ENCODE data around the gene PHTF2. TPM values are rescaled to one million over a fixed set of nuclear protein-coding genes. Genes with fewer than 3 reads are reported as not detected.

Gene PHTF2
- total RNA-seq, 1 donor from 2014 or later: 9.4 TPM

GRCh38 chr7:77931841-77932240, 133.3 kb downstream of the PHTF2 start:
- DNase-seq (ENCODE audit: low read depth): no peak

DNA sequence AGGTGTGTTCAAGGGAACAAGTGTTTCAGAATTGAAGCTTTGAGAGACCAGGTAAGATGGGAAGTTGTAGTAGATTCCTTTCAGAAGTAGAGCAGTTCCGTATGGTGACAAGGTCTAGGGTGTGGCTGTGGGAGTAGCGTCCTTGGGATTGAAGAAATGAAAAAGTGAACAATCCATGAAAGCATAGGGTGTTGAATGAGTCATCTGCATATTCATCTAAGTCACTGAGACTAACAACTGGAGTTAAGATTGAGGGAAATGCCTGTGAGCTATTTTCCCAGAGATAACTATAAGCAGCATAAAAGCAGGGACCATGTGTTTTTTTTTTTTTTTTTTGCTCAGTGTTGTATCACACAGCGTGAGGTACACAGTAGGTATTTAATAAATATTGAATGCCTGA, 134.8 kb downstream of the PHTF2 start:
- peak; percentile 40 for DNase-seq (ENCODE audit: low read depth)

GRCh38 chr7:77935652-77936348, 137.2 kb downstream of the PHTF2 start:
- DNase-seq (ENCODE audit: low read depth): no peak

GRCh38 chr7:77940647-77941046, 142.1 kb downstream of the PHTF2 start:
- peak; percentile 33 for DNase-seq (ENCODE audit: low read depth)

DNA sequence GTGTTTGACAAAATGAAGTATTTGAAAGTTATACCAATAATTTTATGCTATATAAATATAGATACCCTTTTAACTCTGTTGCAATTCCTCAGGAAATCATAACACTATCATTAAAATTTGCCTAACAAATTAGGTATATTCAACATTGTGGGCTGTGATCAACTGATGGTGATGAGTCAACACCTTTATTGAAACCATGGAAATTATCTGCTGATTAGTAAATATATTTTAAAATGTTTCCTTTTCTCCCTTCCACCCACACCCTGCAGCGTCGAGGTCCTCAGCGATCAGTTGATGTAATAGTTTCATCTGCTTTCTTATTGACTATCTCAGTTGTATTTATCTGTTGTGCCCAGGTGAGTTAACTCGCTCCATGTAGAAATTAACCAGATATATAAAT, 143.9 kb downstream of the PHTF2 start:
- DNase-seq (ENCODE audit: low read depth): no peak

DNA sequence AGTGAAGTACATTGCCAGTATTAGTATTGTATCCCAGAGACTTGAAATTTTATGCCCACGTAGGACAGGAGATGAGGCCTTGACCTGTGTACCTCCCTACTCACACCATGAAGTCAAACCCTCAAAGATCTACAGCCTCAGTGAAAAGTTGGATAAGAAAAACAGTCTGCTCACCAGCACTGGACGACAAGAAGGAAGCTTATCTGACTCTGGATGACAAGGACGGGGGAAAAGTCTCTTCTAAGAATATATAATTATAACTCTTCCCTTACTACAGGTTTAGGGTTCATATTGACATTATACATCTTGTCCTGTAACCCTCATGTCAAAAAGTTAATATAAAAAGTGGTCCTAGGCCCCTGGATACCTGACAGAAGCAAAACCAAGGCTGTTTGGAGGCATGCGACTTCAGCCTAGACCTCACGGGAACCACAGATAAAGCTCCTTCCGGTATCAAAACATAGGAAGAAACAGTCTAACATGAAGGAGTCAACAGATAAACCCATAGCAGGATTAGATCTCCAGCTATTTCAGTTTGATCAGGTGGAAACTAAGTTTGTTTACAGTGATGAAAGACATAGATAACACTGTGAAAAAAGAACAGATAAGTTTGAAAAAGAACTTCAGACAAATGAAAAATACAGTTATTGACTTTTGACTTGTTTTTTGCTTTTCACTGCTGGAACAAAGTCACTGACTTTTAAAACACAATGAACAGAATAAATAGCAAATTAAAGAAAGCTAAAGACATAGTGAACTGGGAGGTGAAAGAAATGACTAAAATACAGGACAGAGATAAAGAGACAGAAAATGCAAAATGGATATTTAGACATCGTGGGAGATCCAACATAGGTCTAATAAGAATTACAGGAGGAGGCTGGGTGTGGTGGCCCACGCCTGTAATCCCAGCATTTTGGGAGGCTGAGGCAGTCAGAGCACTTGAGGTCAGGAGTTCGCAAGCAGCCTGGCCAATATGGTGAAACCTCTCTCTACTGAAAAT, 145.9 kb downstream of the PHTF2 start:
- no peak for DNase-seq (ENCODE audit: low read depth)

DNA sequence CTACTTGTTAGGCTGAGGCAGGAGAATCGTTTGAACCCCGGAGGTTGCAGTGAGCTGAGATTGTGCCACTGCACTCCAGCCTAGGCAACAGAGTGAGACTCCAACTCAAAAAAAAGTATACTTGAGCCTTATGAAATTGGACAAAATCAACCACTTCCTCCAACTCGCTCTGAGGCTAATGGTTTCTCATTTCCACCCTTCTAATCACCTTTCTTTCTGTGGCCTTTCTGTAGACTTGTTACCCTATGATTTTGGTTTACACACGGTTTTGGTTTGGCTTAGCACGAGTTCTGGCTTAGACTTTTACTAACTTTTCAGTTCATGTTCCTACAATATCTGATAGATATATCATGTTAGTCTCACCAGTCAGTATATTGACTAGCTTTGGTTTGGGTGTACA, 152.0 kb downstream of the PHTF2 start:
- no peak for DNase-seq (ENCODE audit: low read depth)

- DNase-seq (ENCODE audit: low read depth): no peak
Observed at GRCh38 chr7:77954773-77955555, 156.4 kb downstream of the PHTF2 start.

- peak; percentile 70 for DNase-seq (ENCODE audit: low read depth)
Observed at GRCh38 chr7:77958436-77958835, 159.9 kb downstream of the PHTF2 start.

DNA sequence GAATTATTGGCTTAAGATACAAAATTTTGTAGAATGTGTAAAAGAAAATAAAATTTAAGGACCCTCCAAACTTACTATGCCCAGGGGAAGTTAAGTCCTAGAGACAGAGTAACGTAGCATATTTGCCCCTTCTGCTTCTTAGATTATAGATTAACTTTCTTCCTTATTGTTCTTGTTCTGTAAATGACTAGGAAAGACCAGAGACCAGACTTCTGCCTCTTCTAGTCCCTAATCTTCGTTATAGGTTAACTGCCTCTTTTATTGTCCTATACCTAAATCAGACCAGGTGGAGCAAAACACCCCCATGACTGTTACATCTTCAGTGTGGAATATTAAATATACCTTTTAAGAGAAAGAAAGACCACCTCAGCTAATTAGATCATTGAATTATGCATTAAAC, 160.5 kb downstream of the PHTF2 start:
- DNase-seq (ENCODE audit: low read depth): no peak

- no peak for DNase-seq (ENCODE audit: low read depth)
Observed at GRCh38 chr7:77960336-77960735, 161.8 kb downstream of the PHTF2 start.

- DNase-seq (ENCODE audit: low read depth): no peak
Observed at GRCh38 chr7:77967429-77967828, 168.9 kb downstream of the PHTF2 start.

GRCh38 chr7:77971726-77972125, 173.2 kb downstream of the PHTF2 start:
- no peak for DNase-seq (ENCODE audit: low read depth)

GRCh38 chr7:77975672-77976480, 177.3 kb downstream of the PHTF2 start:
- DNase-seq (ENCODE audit: low read depth): no peak

DNA sequence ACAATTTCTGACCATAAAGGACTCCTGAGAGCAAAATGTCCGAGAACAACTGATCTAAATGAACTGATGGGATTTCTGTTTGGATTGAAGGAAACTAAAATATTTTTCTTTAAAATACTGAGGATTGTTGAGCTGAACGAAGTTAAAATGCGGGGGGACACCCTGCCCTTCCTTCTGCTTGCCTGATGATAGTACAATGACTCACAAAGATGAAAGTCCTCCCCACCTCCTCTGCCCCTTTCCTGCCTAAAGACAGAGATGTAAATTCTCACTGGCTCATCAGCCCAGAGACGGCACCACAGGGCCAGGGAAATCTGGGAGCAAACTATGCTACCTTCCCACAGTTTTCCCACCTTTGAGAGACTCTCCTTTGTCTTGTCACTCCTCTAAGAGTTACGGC, 180.6 kb downstream of the PHTF2 start:
- DNase-seq (ENCODE audit: low read depth): no peak

GRCh38 chr7:77980087-77980713, 181.6 kb downstream of the PHTF2 start:
- DNase-seq (ENCODE audit: low read depth): no peak

DNA sequence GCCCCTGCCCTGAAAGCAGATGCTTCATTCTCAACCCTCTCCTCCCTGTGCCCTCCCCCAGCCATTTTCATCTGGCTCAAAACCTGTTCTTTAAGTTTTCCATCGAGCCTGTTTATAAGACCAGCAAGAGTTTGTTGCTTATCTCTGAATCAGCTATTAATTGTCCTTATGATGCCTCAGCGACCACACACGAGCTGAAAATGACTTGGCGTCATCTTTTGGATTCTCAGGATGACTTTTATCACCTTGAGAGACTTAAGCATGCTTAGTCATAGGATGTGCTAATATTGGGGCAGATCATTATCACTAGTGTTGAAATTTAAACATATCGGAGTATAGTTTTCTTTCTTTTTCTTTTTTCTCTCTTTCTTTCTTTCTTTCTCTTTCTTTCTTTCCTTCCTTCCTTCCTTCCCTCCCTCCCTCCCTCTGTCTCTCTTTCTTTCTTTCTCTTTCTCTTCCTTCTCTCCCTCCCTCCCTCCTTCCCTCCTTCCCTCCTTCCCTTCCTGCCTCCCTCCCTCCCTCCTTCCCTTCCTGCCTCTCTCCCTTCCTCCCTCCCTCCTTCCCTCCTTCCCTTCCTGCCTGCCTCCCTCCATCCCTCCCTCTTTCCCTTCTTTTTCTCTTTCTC, 184.5 kb downstream of the PHTF2 start:
- peak; percentile 44 for DNase-seq (ENCODE audit: low read depth)

GRCh38 chr7:77983973-77984372, 185.4 kb downstream of the PHTF2 start:
- DNase-seq (ENCODE audit: low read depth): no peak

DNA sequence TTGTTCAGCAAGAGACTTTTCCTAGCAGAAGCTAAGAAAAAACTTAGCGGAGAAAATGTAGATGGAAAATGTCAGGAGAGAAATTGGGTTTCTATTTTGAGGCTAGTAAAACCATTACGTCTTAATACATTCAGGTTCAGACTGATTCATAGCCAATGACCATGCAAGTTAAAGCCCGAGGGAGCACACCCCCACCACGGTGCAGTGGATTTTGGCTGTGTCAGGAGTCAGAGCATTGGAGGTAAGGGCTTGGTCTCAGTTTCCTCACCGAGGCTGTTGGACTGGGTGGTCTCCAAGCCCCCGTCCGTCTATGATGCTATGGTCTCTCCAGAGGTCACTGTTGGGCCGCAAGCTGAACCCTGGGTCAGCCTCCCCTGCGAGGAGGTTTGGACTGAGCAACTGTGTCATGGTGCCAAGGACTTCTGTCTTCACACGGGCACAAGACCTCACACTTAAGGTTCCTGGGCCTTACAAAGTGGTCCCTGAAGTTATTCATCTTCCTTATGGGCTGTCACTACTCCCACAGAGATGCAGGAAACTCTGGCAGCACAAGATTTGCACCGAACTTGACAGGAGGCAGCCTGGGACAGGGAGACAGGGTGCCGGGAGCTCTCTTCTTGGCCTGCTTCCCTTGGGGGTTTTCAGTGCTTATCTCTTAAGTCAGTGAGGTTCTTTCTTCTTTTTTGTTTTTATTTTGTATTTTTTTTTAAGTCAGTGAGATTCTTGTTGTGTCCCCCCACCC, 186.8 kb downstream of the PHTF2 start:
- DNase-seq (ENCODE audit: low read depth): no peak

- no peak for DNase-seq (ENCODE audit: low read depth)
Observed at GRCh38 chr7:77985974-77986339, 187.4 kb downstream of the PHTF2 start.
